Lung (tissue), 12 donors: ENCODE measurements around the gene ANKRD28. TPM values are rescaled to one million over a fixed set of nuclear protein-coding genes. Genes with fewer than 3 reads are reported as not detected.

Experiments
- ATAC-seq: fragments of 200-7000 bp; cut with Tn5 transposase; one replicate; pipeline ENCODE4 v1.9.1; 2020; ENCODE audit warnings: moderate number of reproducible peaks; ENCODE audit not compliant: insufficient read depth, low FRiP score
- DNase-seq, 3 donors: peaks; one replicate each; pipeline ENCODE4 v3.0.0-alpha.2; 2013 to 2017
- H3K27ac ChIP-seq, 2 donors: one replicate each; pipeline ENCODE4 v1.5.1; 2013; ENCODE audit warnings: mild to moderate bottlenecking in 2 of 2, moderate library complexity in 2 of 2, control low read depth in 1 of 2, inconsistent platforms in 1 of 2, low read depth in 1 of 2, low read length in 1 of 2
- H3K27me3 ChIP-seq, 3 donors: one replicate each; pipeline ENCODE4 v1.5.1; 2013; ENCODE audit warnings: low read length in 2 of 3; ENCODE audit not compliant: control insufficient read depth in 3 of 3, insufficient read depth in 3 of 3
- H3K36me3 ChIP-seq, 4 donors: one replicate each; pipeline ENCODE4 v1.5.1; 2013; ENCODE audit warnings: low read length in 4 of 4, mild to moderate bottlenecking in 1 of 4, moderate library complexity in 1 of 4; ENCODE audit not compliant: control insufficient read depth in 4 of 4, insufficient read depth in 4 of 4
- H3K4me1 ChIP-seq, 5 donors: one replicate each; pipeline ENCODE4 v1.5.1; 2013; ENCODE audit warnings: low read length in 5 of 5, mild to moderate bottlenecking in 2 of 5, moderate library complexity in 1 of 5; ENCODE audit not compliant: control insufficient read depth in 5 of 5, insufficient read depth in 5 of 5
- H3K4me3 ChIP-seq: one replicate; pipeline ENCODE4 v1.5.1; 2013; ENCODE audit warnings: mild to moderate bottlenecking, control low read depth, moderate library complexity
- H3K9ac ChIP-seq, 2 donors: one replicate each; pipeline ENCODE4 v1.5.1; 2013; ENCODE audit warnings: low read length in 2 of 2, control low read depth in 1 of 2; ENCODE audit not compliant: insufficient read depth in 1 of 2
- H3K9me3 ChIP-seq, 4 donors: one replicate each; pipeline ENCODE4 v1.5.1; 2013; ENCODE audit warnings: low read length in 3 of 4, mild to moderate bottlenecking in 1 of 4, moderate library complexity in 1 of 4; ENCODE audit not compliant: control insufficient read depth in 4 of 4, insufficient read depth in 3 of 4
- CTCF ChIP-seq: IDR thresholded peaks from 2 replicates; pipeline ENCODE4 v1.5.1; 2012; ENCODE audit warnings: mild to moderate bottlenecking; ENCODE audit errors: control extremely low read depth, extremely low read depth
- WGBS, 2 donors: extraction: QIAGEN DNeasy Blood & Tissue Kit; methylation state at CpG; one replicate each; pipeline ENCODE4 v1.1.7; 2013; 5-methylcytosine and 5-hydroxymethylcytosine counted together
- polyA plus RNA-seq, 2 donors: library from polyadenylated mRNA; stranded (reverse); fragments of 200-250 nt; gene quantifications; one replicate each; pipeline ENCODE4 v1.2.1, GENCODE V29; 2013
- total RNA-seq, 2 donors: library from RNA; depleted of rRNA in 1 of 2; stranded (reverse); fragments of >200 nt in 1 of 2; gene quantifications; one replicate each; pipeline ENCODE4 v1.2.1, GENCODE V29; 2014 to 2021
- donor health status: control.
- donor health status: control.
- donor health status: Bipolar disorder and iron deficiency.
- donor health status: healthy.
- donor health status: DM: yes; HTN: yes; CAD: no.

Gene ANKRD28
- total and polyA plus RNA-seq, 4 donors, result 11.1 to 66.7 (median 39.2) TPM

GRCh38 chr3:15804553-15805095 is 6.8 kb upstream of the ANKRD28 start:
- Histone ChIP-seq H3K36me3 (no peaks in the 10 kb centered on the region), H3K4me3 (no peak overlapping the region), H3K4me1 (peaks cover 0 to 13% (median 0%) of the 10 kb centered on the region in 5 donors), H3K9ac (no peak overlapping the region), H3K27ac (no peak overlapping the region), H3K9me3 (no peaks in the 10 kb centered on the region), H3K27me3 (no peaks in the 10 kb centered on the region)
- no peak for TF ChIP-seq CTCF
- WGBS, 2 donors, result 58 to 69% methylated on average over 4 of the region's 4 CpGs
- ATAC-seq (no peak), DNase-seq (peak in 1 of 3 donors; percentile 55)

- Histone ChIP-seq H3K27ac (no peak overlapping the region), H3K4me1 (peaks cover 0 to 13% (median 0%) of the 10 kb centered on the region in 5 donors), H3K9ac (no peak overlapping the region), H3K4me3 (no peak overlapping the region), H3K9me3 (no peaks in the 10 kb centered on the region), H3K36me3 (no peaks in the 10 kb centered on the region), H3K27me3 (no peaks in the 10 kb centered on the region)
- DNase-seq (no peak), ATAC-seq (no peak)
- 75% methylated on average over 2 of the region's 2 CpGs for WGBS, 2 donors
- no peak for TF ChIP-seq CTCF
Observed at GRCh38 chr3:15803921-15804320, 6.1 kb upstream of the ANKRD28 start.

- Histone ChIP-seq H3K27ac (no peak overlapping the region), H3K4me1 (peaks cover 0 to 32% (median 2%) of the 10 kb centered on the region in 5 donors), H3K9me3 (no peaks in the 10 kb centered on the region), H3K9ac (no peak overlapping the region), H3K36me3 (no peaks in the 10 kb centered on the region), H3K27me3 (no peaks in the 10 kb centered on the region), H3K4me3 (no peak overlapping the region)
- ATAC-seq, result no peak
- 59 to 68% methylated on average over 3 of the region's 3 CpGs for WGBS, 2 donors
- no peak for DNase-seq
- TF ChIP-seq CTCF, result no peak
Observed at GRCh38 chr3:15801298-15801697, 3.5 kb upstream of the ANKRD28 start.

GRCh38 chr3:15800780-15801179 is 3.0 kb upstream of the ANKRD28 start:
- no peak for ATAC-seq
- Histone ChIP-seq H3K27me3 (no peaks in the 10 kb centered on the region), H3K27ac (no peak overlapping the region), H3K4me1 (peaks cover 0 to 34% (median 2%) of the 10 kb centered on the region in 5 donors), H3K9ac (no peak overlapping the region), H3K4me3 (no peak overlapping the region), H3K9me3 (no peaks in the 10 kb centered on the region), H3K36me3 (no peaks in the 10 kb centered on the region)
- no peak for TF ChIP-seq CTCF
- no peak for DNase-seq
